ENCODE data around the gene PGA4. TPM values are rescaled to one million over a fixed set of nuclear protein-coding genes. Genes with fewer than 3 reads are reported as not detected.

The PGA4 gene
- total RNA-seq, 1 experiment from 2014 or later, result not detected

- no peak for TF ChIP-seq EZH2 (IDR thresholded peaks at IDR 0.05; ENCODE audit: borderline replicate concordance, low read depth, low read length, poor library complexity, severe bottlenecking)
- no peak for TF ChIP-seq CTCF (conservative IDR thresholded peaks at IDR 0.05; ENCODE audit: low read depth, low read length)
- no peaks in the 10 kb centered on the region for H3K4me1 ChIP-seq (ENCODE audit: insufficient read depth, low read length, poor library complexity, severe bottlenecking)
- BruUV-seq (replicated peaks), result no TSS peak
- intact Hi-C loops (cut with micrococcal nuclease; ENCODE audit: unreplicated experiment), result no loop called here
- ChIA-PET CTCF (interaction anchor here (0.6 kb wide), 2 partner anchors 37 to 476 kb away, joined by 3 to 20 read pairs; no protein-coding TSS in a partner anchor), POLR2A (ENCODE audit: low non-redundant PET) (no interaction called here)
- no peaks in the 10 kb centered on the region for H3K27me3 ChIP-seq (replicated peaks; ENCODE audit: insufficient read depth, low read depth, low read length, poor library complexity)
- H3K4me3 ChIP-seq (ENCODE audit: low read depth, low read length, poor library complexity, severe bottlenecking), result no peak overlapping the region
- no peaks in the 10 kb centered on the region for H3K36me3 ChIP-seq (ENCODE audit: insufficient read depth, low read length, poor library complexity, severe bottlenecking)
- DNase-seq (ENCODE audit: low spot score), result no peak
- no peaks in the 10 kb centered on the region for H3K9me3 ChIP-seq (ENCODE audit: low read depth, low read length, poor library complexity, severe bottlenecking)
- no peak overlapping the region for H3K27ac ChIP-seq (ENCODE audit: low read depth, low read length, poor library complexity, severe bottlenecking)
Measured at GRCh38 chr11:61277186-61278000, 55.2 kb downstream of the PGA4 start.

GRCh38 chr11:61278001-61278470 is 55.9 kb downstream of the PGA4 start:
- CTCF ChIA-PET, result interaction anchor here (0.6 kb wide), 1 partner anchor 476 kb away, joined by 3 read pairs; no protein-coding TSS in a partner anchor
- no TSS peak for BruUV-seq (replicated peaks)

GRCh38 chr11:61279934-61280659 is 58.0 kb downstream of the PGA4 start:
- intact Hi-C loops (cut with micrococcal nuclease; ENCODE audit: unreplicated experiment), result no loop called here
- POLR2A ChIA-PET (ENCODE audit: low non-redundant PET), result no interaction called here
- TF ChIP-seq EZH2 (IDR thresholded peaks at IDR 0.05; ENCODE audit: borderline replicate concordance, low read depth, low read length, poor library complexity, severe bottlenecking), result no peak
- no peak for TF ChIP-seq CTCF (conservative IDR thresholded peaks at IDR 0.05; ENCODE audit: low read depth, low read length)

More at GRCh38 chr11:61278001-61278470, 55.9 kb downstream of the PGA4 start:
- intact Hi-C loops (cut with micrococcal nuclease; ENCODE audit: unreplicated experiment), result no loop called here
- Histone ChIP-seq H3K27ac (ENCODE audit: low read depth, low read length, poor library complexity, severe bottlenecking) (no peak overlapping the region), H3K36me3 (ENCODE audit: insufficient read depth, low read length, poor library complexity, severe bottlenecking) (no peaks in the 10 kb centered on the region), H3K27me3 (replicated peaks; ENCODE audit: insufficient read depth, low read depth, low read length, poor library complexity) (no peaks in the 10 kb centered on the region), H3K9me3 (ENCODE audit: low read depth, low read length, poor library complexity, severe bottlenecking) (no peaks in the 10 kb centered on the region), H3K4me1 (ENCODE audit: insufficient read depth, low read length, poor library complexity, severe bottlenecking) (no peaks in the 10 kb centered on the region), H3K4me3 (ENCODE audit: low read depth, low read length, poor library complexity, severe bottlenecking) (no peak overlapping the region)
- no peak for DNase-seq (ENCODE audit: low spot score)
- TF ChIP-seq CTCF (conservative IDR thresholded peaks at IDR 0.05; ENCODE audit: low read depth, low read length) (no peak), EZH2 (IDR thresholded peaks at IDR 0.05; ENCODE audit: borderline replicate concordance, low read depth, low read length, poor library complexity, severe bottlenecking) (no peak)
- POLR2A ChIA-PET (ENCODE audit: low non-redundant PET), result no interaction called here

More at GRCh38 chr11:61279934-61280659, 58.0 kb downstream of the PGA4 start:
- no peaks in the 10 kb centered on the region for H3K27me3 ChIP-seq (replicated peaks; ENCODE audit: insufficient read depth, low read depth, low read length, poor library complexity)
- CTCF ChIA-PET, result no interaction called here
- no peak overlapping the region for H3K4me3 ChIP-seq (ENCODE audit: low read depth, low read length, poor library complexity, severe bottlenecking)
- no peaks in the 10 kb centered on the region for H3K36me3 ChIP-seq (ENCODE audit: insufficient read depth, low read length, poor library complexity, severe bottlenecking)
- no peaks in the 10 kb centered on the region for H3K4me1 ChIP-seq (ENCODE audit: insufficient read depth, low read length, poor library complexity, severe bottlenecking)
- no peak for DNase-seq (ENCODE audit: low spot score)
- H3K27ac ChIP-seq (ENCODE audit: low read depth, low read length, poor library complexity, severe bottlenecking), result no peak overlapping the region
- no peaks in the 10 kb centered on the region for H3K9me3 ChIP-seq (ENCODE audit: low read depth, low read length, poor library complexity, severe bottlenecking)
- BruUV-seq (replicated peaks), result no TSS peak

All from A673 (cell line).